Anterior cingulate cortex (tissue), 58 donors: ENCODE measurements around the gene THBD.

ENCODE experiments used
- DNase-seq, 58 donors: peaks; one replicate each; lab custom pipeline; 2025; lab: John Stamatoyannopoulos, UW

THBD gene

DNA sequence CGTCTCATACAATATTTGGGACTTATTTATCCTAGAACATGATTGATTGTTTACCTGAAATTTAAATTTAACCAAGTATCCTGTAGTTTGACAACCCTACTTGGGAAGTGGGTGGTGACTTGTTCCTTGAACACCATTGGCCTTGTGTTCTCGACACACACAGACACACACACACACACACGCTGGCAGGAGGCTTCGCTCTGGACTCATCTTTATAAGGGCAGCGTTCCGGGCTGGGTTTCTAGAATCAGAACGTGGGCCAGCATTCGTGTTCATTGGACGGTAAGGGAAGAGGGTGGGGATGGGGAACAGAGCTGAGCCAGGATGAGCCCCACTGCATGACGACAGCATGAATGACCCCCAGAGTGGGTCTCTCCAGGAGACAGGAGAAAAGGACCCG lies 30.5 kb downstream of the THBD start:
- DNase-seq, result peak in 2 of 58 donors; percentile 28 to 62

DNA sequence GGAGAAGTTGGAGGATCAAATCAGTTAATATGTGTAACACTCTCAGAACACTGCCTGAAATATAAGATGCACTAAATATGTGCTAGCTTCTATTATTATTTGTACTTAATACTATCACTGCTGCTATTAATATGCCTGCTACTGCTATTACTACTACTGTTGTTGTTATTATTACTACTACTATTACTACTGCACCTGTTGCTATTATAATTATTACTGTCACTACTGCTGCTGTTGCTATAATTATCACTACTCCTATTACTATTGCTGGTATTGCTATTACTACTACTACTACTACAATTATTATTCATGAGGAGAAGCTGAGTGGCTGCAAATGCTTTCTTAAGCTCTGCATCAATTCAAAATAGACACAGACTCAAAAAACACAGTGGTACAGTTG lies 31.0 kb downstream of the THBD start:
- no peak for DNase-seq

DNA sequence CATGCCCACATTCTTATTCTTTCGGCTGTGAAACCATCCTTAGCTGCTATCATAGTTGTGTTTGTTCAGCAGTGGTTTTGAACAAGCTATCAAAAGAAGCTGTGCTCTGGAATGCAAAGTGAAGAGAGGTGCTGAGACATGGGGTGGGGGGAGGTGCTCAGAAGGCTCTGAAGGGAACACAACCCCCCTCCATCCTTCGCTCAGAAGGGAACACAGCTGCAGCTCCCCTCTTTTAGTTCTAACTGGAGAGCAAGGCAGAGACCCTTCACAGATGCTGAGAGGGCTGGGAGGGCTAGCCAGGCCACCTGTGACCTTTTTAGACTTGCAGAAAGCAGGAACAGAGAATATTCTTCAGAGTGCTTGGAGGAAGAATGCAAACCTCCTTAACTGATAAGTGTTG lies 32.0 kb downstream of the THBD start:
- no peak for DNase-seq

DNA sequence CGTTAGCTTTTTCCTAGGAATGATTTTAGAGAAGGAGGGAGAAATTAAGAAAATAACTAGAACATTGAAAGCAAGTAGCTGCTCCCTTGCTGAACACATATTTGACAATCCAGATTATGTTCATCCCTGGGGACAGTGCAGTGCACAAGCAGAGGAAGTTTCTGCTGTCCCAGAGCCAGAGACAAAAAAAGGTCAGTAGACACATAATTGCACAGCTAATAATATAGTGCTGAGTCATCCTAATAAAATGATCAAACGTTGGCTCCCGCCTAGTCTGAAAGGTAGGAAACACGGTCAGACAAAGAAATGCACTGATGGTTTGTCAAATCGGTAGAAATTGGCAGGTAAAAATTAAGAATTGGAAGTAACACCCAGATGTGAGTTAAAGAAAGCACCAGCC lies 36.0 kb downstream of the THBD start:
- DNase-seq, result no peak

DNA sequence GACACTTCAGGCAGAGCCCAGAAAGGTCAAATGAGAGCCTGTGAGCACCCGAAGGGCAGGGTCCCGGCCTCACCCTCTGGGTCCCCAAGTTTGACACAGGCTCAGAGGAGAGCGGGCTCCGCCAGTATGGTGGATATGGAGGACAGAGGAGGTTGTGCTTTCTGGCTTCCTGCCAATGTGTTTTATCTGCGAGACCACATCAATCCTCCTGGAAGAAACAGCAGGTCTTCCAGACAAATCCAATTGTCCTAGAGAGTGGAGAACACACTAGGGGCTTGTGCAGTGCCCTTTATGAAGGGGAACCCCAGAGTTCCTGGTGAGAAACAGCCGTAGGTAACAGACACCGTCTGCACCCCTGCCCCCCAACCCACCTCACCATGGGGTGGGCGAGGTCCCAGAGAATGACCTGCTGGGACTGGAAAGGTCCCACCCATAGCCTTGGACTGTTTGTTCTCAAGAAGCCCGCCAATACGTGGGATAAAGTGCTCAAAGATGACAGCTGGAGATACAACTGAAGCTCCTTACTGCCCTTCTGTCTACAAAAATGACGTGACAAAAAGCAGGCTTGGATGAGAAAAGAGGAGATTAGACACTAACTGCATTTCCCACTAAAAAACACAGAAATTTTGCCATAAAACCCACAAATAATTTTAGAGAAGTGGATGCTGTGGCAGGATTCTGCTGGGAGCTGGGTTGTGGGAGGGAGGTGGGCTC lies 38.3 kb downstream of the THBD start:
- no peak for DNase-seq

DNA sequence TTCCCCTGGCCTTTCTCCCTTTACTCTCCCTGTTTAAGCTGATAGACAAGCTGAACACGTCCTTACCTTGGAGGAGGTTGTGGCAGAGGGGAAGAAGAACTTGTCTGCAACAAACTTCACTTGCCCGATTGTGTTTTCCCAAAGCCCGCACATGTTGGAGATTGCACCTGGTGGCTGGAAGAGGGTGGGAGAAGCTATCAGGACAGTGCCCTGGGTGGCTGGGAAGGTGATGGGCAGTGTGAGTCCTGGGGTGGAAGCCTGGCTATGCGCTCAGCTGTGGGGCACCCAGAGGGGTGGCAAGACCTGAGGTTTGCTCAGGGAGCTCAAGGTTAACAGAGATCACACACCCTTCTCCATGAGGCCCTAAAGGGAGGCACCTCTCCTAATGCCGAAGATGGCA lies 39.4 kb downstream of the THBD start:
- no peak for DNase-seq

DNA sequence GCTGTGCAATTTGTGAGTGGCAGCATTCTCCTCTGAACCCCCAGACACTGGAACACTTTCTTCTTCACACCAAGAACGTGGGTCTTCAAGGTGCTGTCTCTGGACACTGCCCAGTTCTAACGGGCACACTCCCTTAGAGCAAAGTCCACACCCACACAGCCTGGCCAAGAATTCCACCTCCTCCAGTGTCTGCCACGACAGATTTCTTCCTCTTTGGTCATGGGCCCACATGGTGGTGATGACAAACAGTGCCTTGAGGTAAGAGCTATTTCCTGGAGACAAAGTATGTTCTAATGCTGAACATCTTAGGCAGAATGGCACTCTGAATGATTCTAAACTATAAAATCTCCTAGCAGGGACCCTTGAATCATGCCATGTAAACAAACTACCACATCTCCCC lies 39.8 kb downstream of the THBD start:
- DNase-seq, result no peak

DNA sequence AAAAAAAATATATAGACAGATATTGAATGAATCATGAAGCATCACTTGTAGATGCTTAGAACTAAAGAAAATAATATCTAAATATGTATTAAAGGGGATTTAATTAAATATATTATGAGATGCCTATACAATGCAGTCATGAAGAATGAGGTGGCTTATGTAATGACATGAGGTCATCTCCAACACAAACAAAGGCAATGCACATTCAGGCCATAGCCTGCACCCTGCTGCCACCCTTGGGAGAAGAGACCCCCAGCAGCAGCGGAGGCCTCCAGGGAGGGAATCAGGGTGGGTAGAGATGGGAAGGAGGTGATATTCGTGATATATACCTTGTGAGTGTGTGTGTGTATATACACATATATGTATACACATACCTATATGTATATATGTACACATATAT lies 40.8 kb downstream of the THBD start:
- DNase-seq, result no peak

DNA sequence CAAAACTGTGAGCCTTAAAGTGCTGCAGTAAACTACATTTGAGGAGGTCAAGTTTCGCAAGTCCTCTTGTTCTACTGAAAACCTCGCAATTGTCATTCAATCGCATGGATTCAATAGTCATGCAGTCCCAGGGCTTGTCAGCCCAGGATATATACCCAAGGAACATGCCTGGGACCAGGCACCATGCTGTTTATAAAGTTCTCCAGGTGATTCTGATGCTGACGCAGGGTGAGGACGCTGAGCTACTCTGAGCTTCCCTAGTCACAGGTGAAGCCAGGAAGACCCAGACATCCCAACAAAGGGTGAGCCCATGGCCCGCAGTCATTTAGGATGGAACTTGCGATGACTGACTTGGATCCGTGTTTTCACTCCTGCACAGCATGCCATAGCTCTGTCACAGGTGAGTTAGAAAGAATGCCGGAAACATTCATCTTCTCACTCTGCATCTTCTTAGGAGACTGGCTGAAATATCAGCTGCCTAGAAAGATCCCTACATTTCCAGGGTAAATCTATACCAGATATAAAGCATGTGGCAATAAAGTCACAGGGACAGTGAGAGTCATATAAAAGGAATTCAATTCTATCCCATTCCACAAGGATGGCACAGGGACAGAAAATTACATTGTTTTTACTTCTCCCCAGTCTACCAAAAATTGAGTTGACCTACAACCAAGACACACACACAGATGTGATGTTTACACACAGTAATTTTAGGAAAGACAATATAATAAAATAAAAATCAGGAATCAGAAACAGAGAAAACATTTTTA lies 41.4 kb downstream of the THBD start:
- DNase-seq, result no peak

DNA sequence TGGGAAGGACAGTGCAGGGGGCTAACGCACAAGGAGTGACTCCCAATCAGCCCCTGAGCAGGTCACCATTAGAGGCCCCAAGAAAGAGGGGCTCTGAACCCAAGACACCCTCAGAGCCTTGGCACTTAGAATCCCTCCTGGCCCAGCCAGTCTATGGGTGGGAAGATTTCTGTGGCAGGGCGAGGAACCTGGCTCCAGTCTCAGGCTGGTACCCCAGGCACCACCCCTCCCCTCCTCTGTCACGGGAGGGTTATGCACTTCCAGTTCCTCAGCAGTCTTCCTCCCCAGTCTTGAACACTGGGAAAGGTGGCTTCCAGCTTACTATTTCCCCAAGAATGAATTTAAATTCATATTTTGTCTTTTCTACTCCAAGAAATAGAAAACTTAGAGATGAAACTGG lies 42.0 kb downstream of the THBD start:
- DNase-seq, result no peak

DNA sequence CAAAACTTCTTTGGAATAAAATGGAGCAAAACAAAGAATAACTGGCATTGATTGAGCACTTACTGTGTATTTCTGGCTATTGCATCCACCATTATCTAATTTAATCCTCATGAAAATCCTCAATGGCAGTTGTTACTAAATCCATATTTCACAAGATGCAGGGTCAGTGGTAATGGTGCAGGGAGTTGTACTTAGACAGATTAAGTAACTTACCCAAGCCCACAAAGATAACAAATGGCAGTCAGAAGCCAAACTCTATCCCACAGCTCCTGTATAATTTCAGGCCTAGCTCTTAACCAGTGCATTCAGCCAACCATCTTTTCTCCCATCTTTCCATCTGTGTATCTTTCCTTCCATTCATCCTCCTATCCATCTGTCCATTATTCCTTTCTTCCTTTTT lies 43.7 kb downstream of the THBD start:
- DNase-seq, result no peak

DNA sequence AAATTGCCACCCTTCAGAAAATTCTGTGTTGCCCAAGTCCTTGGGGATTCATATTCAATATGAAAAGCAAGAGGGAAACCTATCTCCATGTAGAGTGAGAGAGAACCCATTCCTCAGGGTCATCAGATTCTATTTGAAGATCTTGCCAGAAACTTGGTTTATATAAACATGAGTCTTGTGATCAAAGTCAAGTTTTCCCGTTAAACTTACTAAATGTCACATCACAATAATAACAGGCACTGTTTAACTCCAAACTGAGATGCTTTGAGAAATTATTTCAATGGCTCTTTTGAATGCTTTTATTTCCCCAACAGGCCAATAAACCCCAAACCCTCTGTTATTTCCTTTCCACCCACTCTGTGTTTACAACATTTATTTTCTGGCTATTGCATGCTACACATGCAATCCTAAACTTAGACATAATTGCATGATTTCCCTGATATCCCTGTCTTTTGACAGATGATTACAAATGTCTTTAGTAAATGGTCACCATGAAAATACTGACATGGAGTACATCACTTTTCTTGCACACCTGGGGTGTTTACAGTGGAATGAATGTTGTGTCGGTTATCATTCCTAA lies 45.5 kb downstream of the THBD start:
- no peak for DNase-seq

DNA sequence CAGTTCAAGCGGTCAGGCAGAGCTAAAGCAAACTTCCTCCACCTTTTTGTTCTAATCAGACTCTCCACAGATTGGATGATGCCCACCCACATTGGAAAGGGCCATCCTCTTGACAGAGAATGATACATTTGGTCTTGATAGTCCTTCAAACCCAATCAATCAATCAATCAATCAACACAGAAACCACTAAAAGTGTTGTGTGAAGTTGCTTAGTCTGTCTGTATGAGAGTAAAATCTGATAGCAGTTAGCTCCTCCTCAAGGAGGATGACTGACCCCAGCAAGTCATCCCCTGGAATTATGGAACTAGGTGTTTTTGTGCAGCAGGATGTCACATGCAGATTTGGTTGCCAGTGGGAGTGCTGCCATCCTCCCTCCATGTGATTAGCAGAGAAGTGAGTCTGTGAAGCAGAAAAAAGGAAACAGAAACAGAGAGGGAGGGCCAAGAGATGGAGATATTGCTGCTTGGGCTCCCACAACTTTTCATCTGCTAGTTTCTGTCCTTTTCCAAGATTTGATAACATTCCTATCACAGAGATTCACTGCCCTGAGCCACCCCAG lies 46.3 kb downstream of the THBD start:
- no peak for DNase-seq

DNA sequence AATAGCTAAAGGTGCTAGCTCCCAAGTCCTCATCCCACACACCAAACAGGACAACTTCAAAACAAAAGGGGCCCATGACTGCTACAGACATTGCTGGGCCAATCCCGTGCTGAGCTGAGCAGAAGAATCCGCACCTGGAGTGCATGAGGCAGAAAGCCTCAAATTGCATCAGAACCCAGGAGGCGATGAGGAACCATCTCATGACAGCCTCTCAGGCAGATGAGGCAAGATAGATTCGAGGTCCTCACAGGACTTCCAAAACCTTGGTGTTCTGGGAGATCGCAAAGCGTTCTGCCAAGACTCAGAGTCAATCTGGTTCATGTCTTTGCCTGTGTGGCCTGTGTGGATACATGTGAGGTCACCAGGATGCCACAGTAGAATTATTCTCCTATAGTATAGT lies 47.2 kb downstream of the THBD start:
- no peak for DNase-seq

DNA sequence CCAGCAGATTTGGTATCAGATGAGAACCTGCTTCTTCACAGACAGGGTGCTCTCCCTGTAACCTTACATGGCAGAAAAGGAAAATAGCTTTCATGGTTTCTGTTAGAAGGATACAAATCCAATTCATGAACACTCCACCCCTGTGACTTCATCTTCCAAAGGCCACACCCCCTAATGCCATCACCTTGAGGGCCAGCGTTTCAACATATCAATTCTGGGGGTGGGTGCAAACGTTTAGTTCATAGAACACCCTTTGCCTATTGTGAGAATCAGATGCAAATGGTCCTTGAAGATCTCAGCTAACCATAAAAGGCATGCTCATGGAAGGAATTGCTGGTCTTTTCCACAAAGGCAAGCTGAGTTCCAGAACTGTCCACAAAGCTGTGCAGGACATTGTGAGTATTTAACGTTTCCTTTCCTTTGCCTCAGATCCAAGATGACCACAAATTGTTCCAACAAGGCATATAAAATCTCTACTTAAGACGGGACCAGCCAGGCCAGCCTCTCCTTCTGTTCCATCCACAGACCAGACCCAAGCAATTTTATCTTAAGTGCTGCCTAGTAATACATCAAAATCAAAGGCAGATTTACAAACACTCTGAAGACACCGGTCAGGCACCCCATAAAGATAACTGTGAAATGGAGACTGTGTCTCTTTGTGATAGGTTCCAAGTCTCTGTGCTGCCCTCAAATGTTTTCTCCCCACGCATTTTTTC lies 49.1 kb downstream of the THBD start:
- no peak for DNase-seq

DNA sequence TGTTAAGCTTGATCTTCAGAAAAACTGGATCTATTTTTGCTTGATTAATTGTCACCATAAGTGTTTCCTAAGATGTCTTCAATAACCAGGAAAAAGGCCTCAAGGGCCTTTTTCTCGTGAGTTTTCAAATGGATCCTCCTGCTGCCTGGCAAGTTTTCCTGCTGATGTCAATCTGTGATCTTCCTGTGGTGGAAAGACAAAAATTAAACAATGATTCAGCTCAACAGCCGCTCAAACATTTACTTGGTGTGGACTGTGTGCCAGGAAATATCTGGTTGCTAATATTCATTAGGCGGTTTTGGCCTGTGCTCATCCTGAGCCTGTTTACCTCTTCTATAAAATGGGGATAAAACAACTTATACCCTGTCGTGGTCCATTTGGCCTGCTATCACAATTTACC lies 49.7 kb downstream of the THBD start:
- no peak for DNase-seq

DNA sequence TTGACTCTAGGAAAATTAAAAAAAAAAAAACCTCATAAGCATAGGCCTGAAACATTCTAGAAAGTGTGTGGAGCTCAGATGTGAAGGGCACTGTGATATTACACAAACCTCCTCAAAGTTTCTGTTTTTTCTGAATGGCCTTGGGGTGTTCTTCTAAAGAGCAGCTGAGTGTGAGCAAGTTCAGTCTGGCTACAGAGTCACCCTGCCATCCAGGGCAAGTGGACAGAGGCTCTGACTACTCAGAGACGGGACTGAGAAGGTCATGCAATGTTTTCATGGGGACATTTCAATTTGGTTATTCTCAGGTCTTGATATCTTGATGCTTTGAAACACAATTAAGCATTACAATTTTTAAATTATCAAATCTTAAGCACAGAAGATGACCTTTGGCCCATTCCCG lies 51.0 kb downstream of the THBD start:
- no peak for DNase-seq

DNA sequence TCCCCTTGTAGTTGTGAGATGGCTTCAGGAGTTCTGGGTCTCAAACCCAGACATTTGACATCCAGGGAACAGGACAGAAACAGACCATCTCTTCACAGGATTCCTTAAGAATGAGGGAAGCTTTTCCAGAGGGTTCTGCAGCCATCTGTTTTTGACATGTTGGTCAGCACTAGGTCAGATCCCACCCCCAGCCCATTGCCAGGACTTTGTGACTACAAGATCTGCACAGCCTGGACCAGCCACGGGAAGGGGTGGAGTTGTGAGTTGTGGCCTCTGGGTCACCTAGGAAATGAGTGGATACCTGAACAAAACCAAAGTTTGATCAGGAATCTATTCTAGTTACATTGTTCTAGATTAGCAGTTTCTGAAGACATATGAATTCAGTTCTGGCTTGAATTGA lies 53.5 kb downstream of the THBD start:
- no peak for DNase-seq
